Measurements from ENCODE around the gene TRAF2.

DNA sequence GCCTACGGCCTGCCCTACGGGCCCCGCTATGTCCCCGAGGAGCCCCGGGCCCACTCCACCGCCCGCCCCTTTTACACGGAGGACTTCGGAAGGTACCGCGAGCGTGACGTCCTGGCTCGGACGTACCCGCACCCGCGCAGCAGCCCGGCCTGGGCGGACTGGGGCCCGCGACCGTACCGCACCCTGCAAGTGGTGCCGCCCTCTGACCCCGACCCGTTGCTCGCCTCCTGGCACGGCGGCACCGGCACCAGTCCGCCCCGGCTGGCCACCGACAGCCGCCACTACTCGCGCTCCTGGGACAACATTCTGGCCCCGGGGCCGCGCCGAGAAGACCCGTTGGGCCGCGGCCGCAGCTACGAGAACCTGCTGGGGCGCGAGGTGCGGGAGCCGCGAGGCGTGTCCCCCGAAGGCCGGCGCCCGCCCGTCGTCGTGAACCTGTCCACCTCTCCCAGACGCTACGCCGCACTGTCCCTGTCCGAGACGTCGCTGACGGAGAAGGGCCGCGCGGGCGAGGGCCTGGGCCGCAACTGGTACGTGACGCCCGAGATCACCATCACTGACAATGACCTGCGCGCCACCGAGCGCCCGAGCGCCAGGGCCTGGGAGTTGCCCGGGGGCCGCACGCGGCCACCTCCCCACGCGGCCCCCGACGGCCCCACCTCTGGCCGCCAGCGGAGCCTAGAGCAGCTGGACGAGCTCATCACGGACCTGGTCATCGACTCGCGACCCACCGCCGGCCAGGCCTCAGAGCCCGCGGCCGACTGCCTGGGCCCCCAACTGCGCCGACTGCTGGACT, 40.7 kb upstream of the TRAF2 start:
- TF ChIP-seq EP300 (IDR thresholded peaks at IDR 0.05), result no peak
- TF ChIP-seq, protein P1, sequence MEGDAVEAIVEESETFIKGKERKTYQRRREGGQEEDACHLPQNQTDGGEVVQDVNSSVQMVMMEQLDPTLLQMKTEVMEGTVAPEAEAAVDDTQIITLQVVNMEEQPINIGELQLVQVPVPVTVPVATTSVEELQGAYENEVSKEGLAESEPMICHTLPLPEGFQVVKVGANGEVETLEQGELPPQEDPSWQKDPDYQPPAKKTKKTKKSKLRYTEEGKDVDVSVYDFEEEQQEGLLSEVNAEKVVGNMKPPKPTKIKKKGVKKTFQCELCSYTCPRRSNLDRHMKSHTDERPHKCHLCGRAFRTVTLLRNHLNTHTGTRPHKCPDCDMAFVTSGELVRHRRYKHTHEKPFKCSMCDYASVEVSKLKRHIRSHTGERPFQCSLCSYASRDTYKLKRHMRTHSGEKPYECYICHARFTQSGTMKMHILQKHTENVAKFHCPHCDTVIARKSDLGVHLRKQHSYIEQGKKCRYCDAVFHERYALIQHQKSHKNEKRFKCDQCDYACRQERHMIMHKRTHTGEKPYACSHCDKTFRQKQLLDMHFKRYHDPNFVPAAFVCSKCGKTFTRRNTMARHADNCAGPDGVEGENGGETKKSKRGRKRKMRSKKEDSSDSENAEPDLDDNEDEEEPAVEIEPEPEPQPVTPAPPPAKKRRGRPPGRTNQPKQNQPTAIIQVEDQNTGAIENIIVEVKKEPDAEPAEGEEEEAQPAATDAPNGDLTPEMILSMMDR (IDR thresholded peaks at IDR 0.05), result no peak
